DND-41 (cell line): Measurements from ENCODE around the gene KIF5A.

Experiments
- ATAC-seq: fragments of 200-7000 bp; cut with Tn5 transposase; 3 replicates; pipeline ENCODE4 v1.9.1; 2021; ENCODE audit warnings: low read depth; ENCODE audit not compliant: insufficient read depth
- DNase-seq: peaks from one replicate; pipeline ENCODE4 v3.0.0-alpha.2; 2020
- H2AFZ ChIP-seq: 2 replicates; pipeline ENCODE4 v1.6.0; 2012; ENCODE audit warnings: low read depth, low read length
- H3K27ac ChIP-seq: 2 replicates; pipeline ENCODE4 v1.5.1; 2012; ENCODE audit warnings: low read length, inconsistent platforms
- H3K27me3 ChIP-seq: fragments of 200-600 bp; sonication (generic); 2 replicates; pipeline ENCODE4 v1.6.0; 2012; ENCODE audit warnings: low read length, mild to moderate bottlenecking, inconsistent platforms; ENCODE audit not compliant: insufficient read depth, poor library complexity
- H3K36me3 ChIP-seq: 2 replicates; pipeline ENCODE4 v1.5.1; 2012; ENCODE audit warnings: low read length, inconsistent platforms; ENCODE audit not compliant: insufficient read depth
- H3K4me1 ChIP-seq: 2 replicates; pipeline ENCODE4 v1.5.1; 2012; ENCODE audit warnings: mild to moderate bottlenecking, low read length; ENCODE audit not compliant: insufficient read depth
- H3K4me2 ChIP-seq: 2 replicates; pipeline ENCODE4 v1.6.0; 2012; ENCODE audit warnings: mild to moderate bottlenecking, moderate library complexity, low read length, inconsistent platforms; ENCODE audit not compliant: insufficient read depth
- H3K4me3 ChIP-seq, 2 experiments: fragments of 200-600 bp in 1 of 2; shearing (Covaris generic) in 1 of 2; 2 replicates each; pipeline ENCODE4 v1.5.1; 2012 to 2016; ENCODE audit warnings: inconsistent platforms in 2 of 2, low read length in 2 of 2, mild to moderate bottlenecking in 2 of 2, low read depth in 1 of 2, moderate library complexity in 1 of 2
- H3K79me2 ChIP-seq: 2 replicates; pipeline ENCODE4 v1.6.0; 2012; ENCODE audit warnings: low read length, inconsistent platforms; ENCODE audit not compliant: insufficient read depth
- H3K9ac ChIP-seq: 2 replicates; pipeline ENCODE4 v1.6.0; 2012; ENCODE audit warnings: low read depth, mild to moderate bottlenecking, inconsistent platforms, low read length, moderate library complexity
- H3K9me3 ChIP-seq: 2 replicates; pipeline ENCODE4 v1.5.1; 2012; ENCODE audit warnings: low read length, moderate library complexity, mild to moderate bottlenecking, inconsistent platforms; ENCODE audit not compliant: insufficient read depth, severe bottlenecking
- H4K20me1 ChIP-seq: 2 replicates; pipeline ENCODE4 v1.6.0; 2012; ENCODE audit warnings: low read length; ENCODE audit not compliant: insufficient read depth
- CTCF ChIP-seq: IDR thresholded peaks from 2 replicates; pipeline ENCODE4 v1.5.1; 2012; ENCODE audit warnings: borderline replicate concordance, low read length, moderate library complexity, mild to moderate bottlenecking; ENCODE audit not compliant: poor library complexity, severe bottlenecking; ENCODE audit errors: extremely low read depth
- EZH2 ChIP-seq: IDR thresholded peaks from 3 replicates; pipeline ENCODE4 v1.6.1; 2012; ENCODE audit warnings: borderline replicate concordance, low read depth, mild to moderate bottlenecking, moderate library complexity, low read length, inconsistent platforms; ENCODE audit not compliant: severe bottlenecking

Gene KIF5A

GRCh38 chr12:57625261-57626032, 75.6 kb downstream of the KIF5A start:
- Histone ChIP-seq H3K79me2 (no peaks in the 10 kb centered on the region), H2AFZ (no peak overlapping the region), H3K9me3 (no peaks in the 10 kb centered on the region), H3K27ac (no peak overlapping the region), H3K4me1 (no peaks in the 10 kb centered on the region), H3K36me3 (no peaks in the 10 kb centered on the region), H3K9ac (no peak overlapping the region), H3K4me3 (no peak overlapping the region), H3K27me3 (peaks cover 20% of the 10 kb centered on the region), H4K20me1 (peaks cover 3% of the 10 kb centered on the region; the same call in 1 of the 2 replicates), H3K4me2 (no peak overlapping the region)
- no peak for ATAC-seq
- TF ChIP-seq CTCF (no peak), EZH2 (no peak)
- no peak for DNase-seq

- Histone ChIP-seq H3K9me3 (no peaks in the 10 kb centered on the region), H4K20me1 (no peaks in the 10 kb centered on the region), H3K36me3 (no peaks in the 10 kb centered on the region), H2AFZ (no peak overlapping the region), H3K27me3 (peaks cover 16% of the 10 kb centered on the region), H3K4me1 (no peaks in the 10 kb centered on the region), H3K79me2 (no peaks in the 10 kb centered on the region), H3K27ac (no peak overlapping the region), H3K9ac (no peak overlapping the region), H3K4me3 (no peak overlapping the region), H3K4me2 (no peak overlapping the region)
- TF ChIP-seq CTCF (no peak), EZH2 (no peak)
- ATAC-seq: no peak
- no peak for DNase-seq
These were observed 76.5 kb downstream of the KIF5A start for GRCh38 chr12:57626111-57626920.

GRCh38 chr12:57626921-57627445, 77.1 kb downstream of the KIF5A start:
- no peak for ATAC-seq
- Histone ChIP-seq H3K4me2 (no peak overlapping the region), H3K9ac (no peak overlapping the region), H2AFZ (no peak overlapping the region), H4K20me1 (no peaks in the 10 kb centered on the region), H3K36me3 (no peaks in the 10 kb centered on the region), H3K9me3 (no peaks in the 10 kb centered on the region), H3K4me1 (no peaks in the 10 kb centered on the region), H3K27me3 (peaks cover 16% of the 10 kb centered on the region), H3K27ac (no peak overlapping the region), H3K79me2 (no peaks in the 10 kb centered on the region), H3K4me3 (no peak overlapping the region)
- TF ChIP-seq EZH2 (no peak), CTCF (no peak)
- DNase-seq: no peak
